HG02970 (cell line): ENCODE measurements around the gene NATD1.
"Not testable (repeated sequence)": the region's sequence is repeated elsewhere in the genome, so short reads cannot be mapped to it uniquely, and the experiment has no call there.

Source experiments
- ATAC-seq: cut with Tn5 transposase; IDR thresholded peaks from one replicate; pipeline ENCODE4 v1.9.1; 2021; ENCODE audit warnings: mild to moderate bottlenecking, moderate library complexity, moderate number of reproducible peaks; ENCODE audit not compliant: unreplicated experiment, low FRiP score

The NATD1 gene

DNA sequence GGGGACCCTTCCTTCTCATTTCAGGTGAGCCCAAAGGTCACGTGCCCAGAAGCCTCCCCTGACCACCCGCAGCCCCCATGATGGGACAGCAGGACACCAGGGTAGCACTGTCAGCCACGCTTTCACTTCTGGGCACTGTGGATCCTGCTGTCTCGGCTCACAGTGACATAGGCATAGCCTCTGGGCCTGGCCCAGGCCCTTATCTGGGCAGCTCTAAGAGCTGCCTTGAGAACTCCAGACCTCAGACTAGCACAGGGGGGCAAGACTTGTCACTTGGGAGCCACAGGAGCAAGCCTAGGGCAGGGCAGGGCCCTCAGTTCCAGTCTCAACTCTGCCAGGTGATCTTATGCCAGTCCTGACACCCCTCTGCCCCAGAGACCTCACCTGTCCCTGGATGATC is 4.7 kb downstream of the NATD1 start:
- no peak for ATAC-seq

DNA sequence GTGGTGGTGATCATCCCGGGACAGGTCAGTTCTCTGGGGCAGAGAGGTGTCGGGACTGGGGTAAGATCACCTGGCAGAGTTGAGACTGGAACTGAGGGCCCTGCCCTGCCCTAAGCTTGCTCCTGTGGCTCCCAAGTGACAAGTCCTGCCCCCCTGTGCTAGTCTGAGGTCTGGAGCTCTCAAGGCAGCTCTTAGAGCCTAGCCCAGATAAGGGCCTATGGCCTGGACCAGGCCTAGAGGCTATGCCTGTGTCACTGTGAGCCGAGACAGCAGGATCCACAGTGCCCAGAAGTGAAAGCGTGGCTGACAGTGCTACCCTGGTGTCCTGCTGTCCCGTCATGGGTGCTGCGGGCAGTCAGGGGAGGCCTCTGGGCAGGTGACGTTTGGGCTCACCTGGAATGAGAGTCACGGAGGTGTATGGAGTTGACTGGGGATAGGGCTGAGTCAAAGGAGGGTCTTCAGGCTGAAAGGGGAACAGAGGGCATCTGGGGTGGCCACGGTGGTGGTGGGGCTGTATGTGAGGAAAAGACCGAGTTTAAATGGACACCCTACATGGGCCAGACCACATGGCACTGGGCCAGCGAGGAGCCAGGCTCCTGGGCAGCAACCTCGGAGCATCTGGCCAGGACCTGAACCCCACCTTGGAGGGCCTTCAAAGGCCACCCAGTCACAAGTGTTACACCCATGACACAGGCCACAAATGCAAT is 5.5 kb downstream of the NATD1 start:
- ATAC-seq = no peak

DNA sequence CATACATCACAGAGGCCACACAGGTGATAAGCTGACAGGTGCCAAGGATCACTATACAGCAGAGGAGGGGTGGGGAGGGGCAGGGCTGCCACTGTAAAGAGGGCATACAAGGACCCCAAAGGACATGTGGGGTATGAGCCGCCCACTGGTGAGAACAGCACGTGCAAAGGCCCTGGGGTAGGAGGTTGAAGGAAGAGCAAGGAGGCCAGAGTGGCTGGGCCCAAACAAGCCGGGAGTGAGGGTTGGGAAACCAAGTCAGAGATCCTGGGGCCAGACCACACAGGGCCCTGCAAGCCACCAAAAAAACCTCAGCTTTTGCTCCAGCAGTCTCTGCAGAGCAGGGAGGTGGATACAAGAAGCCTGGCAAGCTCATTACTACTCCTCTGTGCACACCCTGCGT is 6.5 kb downstream of the NATD1 start:
- no peak for ATAC-seq

DNA sequence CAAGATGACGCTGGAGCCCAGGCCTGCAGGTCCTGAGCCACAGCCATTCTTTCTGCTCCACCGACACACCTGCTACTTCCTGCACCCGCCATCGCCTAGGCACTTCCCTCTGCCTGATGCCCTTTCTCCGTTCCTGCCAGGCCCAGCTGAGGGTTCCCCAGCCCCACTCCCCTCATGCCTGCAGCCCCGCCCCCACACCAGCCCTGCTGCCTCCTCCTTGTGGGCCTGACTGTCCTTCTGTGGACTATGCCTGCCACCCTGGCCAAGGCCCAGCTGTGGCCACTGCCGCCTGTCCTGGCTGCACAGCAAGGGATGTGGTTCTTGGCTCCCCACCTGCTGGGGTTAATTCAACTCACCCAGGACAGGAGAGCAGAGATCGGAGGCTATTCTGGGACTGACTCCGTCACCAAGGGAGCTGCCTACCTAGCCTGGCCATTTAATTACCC is 7.5 kb downstream of the NATD1 start:
- no peak for ATAC-seq

DNA sequence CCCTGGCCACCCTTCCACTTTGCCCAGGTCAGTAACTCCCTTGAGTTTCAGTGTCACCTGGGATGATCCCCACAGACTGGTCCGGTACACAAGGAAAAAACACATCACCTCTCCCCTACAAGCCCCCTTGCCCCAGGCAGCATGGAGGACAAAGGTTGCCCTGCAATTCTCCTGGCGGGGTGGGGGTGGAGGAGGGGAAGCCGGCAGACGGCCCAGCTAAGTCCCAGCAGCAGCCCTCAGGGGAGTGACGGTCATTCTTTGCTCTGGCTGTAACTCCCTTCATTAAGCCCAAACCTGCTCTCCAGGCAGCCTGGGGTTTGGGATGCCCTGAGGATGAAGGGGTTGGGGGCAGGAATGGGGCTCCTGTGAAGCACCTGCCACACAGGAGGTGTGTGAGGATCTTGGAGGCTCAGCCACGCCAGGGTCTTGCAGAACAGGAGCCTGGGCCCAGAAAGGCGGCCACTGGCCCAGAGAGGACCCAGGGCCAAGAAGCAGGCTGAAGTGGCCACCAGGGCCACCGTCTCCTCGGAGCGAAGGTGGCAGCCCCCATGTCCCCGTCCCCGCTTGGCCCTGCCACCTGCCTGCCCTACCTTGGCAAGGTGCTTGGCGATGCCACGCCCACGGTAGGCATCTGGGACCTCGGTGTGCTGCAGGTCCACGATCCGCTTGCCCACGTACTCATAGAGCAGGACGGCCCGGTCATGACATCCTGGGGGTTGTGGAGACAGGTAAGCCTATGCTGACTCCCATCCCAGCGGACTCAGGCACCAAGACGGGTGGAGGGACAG is 9.5 kb downstream of the NATD1 start:
- no peak for ATAC-seq

DNA sequence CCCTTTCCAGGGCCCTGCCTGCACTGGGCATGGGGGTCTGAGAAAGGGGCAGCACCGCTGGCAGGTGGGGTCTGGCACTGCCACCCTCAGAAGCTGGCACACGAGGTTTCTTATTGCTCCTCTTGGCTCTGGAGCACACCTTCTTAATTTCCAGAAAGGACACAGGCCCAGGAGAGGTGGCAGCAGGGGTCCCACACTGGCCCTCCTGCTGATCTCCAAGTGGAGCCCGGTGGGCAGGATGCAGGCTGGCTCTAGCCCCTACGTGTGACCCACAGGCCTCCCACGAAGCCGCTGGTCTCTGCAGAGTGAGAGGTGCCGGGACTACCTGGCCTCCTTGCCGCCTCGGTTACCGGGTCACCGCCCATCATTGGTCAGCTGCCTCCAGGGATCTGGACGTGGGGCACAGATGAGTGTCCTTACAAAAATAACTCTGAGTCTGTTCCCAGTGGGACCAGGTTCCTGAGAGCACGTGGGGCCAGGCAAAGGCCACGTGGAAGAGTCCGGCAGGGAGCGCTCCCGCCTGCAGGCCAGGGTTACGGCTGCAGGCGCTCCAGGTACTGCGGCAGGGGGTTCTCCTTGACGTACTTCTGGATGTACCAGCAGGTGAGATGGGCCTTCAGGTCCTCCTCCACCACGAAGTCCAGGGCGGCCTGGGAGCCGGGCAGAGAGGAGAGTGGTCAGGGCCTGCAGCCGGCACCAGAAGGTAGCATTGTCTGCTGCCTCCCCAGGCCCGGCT is 10.3 kb downstream of the NATD1 start:
- no peak for ATAC-seq

DNA sequence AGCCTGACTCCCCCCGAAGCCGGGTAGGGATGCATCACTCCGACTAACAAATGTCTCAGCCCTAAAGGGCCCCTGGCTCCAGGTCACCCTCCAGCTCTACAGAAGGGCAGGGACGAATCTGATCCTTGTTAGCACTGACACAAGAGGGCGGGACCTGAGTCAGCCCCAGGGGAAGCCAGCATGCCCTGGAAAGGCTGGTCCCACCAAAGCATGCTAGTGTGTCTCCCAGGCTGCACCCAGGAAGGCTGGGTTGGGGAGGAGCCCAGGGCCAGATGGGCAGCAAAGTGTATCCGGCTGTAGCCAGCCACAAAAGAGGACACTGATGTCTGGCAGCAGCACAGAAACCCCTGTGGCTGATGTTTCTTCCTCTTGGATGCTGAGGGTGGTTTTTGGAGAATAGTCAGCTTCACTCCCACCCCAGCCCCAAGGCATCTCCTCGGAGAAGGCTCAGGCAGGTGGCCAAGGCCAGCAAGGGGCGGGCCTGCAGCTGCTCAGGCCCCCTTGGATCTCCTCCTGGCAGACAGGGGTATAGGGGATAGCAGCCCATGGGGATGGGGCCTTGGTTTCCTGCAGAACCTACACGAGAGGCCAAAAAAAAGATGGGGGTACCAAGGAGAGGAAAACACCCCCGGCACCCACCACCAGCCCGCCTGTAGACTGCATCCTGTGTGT is 11.0 kb downstream of the NATD1 start:
- ATAC-seq = no peak

DNA sequence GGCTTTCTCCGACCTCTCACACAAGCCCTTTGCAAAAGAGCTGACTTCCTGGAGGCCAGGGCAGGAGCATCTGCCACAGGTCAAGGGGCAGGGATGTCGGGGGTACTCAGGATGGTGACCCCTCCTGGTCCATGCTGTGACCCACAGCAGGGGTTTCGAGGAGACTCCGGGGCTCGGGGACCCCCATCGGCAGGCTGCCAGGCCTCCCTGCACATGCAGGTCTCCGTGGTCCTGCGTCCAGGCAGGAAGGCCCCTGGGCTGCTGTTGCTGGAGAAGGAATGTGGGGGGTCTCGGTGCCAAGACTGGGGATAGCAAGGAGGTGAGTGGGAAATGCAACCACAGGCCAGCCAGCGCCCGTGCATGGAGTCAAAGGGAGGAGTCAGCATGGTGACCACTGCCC is 11.6 kb downstream of the NATD1 start:
- ATAC-seq = no peak

DNA sequence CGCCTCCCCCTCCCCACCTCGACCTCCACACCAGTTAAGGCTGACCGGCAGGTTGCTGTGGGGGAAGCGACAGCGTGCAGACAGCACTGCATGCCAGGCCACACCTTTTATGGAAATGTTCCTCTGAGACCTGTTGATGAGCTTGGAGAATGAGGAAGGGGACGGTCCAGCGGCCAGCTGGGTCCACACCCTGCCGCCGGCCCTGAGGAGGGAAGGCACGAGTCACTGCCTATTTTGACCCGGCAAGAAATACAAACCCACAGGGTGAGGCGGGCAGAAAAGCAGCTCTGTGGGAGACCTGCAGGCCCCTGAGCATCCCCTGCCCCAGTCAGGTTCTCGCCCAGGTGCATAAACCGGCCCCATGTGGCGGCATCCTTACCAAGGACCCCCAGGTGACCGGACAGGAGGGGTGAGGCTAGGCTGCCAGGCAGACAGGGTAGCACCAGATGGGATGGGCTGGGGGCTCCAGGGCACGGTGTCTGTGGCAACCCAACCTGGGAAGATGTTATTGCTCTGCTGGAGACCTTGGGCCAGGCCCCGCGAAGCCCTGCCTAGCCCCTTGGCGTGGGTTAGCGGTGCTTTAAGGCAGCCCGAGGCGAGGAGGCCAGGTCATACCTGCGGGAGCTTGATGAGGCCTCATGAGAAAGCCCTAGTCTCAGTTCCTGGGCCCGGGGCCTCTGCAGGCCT is 12.7 kb downstream of the NATD1 start:
- no peak for ATAC-seq

DNA sequence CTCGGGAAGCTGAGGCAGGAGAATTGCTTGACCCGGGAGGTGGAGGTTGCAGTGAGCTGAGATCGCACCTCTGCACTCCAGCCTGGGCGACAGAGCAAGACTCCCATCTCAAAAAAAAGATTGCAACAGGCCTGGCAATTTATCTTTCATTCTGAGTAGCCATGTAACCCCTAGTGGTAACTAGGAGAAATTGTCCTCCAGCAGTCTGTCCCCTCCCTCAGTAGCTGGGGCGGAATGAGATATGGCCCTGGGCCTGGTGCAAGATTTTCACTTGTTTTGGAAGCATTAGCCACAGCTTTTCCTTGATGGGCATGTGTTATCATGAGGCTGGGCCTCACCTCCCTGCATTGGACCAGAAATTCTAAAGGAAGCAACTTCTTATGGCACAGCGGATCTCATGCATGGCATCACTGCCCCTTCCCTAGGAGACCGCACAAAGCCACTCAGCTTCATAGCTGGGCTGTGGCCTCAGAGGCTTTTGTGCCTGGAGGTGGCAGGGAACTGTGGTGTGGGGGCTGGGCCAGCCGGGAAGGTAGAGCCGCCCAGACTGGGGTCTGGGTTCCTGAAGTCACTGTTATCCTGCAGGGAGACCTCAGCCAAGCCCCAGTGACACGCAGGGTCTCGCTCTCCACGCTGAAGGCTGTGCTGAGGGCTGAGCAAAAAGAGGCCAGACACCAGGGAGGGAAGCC is 13.4 kb downstream of the NATD1 start:
- ATAC-seq = no peak

DNA sequence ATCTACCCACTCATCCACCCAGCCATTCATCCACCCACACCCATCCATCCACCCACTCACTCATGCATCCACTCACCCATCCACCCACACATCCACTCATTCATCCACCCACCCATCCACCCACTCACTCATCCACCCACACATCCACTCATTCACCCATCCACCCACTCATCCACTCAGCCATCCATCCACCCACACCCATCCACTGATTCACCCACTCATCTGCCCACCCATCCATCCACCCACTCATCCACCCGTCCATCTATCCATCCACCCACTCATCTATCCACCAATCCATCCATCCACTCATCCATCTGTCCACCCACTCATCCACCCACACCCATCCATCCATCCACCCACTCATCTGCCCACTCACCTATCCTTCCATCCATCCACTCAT is 17.3 kb downstream of the NATD1 start:
- no peak for ATAC-seq

DNA sequence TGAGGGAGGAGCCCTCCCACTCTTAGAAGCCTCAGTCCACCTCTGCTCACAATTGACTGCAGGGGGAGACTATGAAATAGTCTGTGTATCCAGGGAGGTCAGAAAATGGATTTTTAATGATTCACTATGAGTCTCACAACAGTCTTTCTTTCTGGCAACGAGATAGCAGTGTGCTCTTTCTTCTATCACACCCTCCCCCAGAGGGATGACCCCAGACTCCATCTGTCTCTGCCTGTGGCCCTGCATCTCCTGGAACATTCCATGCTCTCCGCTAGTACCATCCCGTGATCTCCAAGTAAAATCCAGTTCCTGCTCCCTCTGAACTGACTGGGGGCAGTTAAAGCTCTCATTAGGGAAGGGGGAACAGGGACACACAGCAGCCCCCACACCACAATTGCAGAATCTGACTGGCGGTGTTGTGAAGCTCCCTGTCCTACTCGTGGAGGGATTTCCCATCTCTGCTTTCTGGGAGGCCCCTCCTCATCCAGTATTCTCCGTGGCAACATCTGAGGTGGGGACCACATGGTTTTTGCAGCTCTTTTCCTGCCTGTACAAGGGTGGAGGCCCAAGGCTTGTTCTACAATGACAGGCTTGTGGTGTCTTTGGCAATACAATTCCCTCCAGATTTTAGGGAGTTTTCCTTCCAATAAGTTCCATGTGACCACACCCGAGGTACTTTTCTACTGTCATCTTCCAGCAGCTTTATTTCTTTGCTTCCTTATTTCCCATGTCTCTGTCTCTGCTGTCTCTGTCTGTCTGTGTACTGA is 19.4 kb downstream of the NATD1 start:
- no peak for ATAC-seq

DNA sequence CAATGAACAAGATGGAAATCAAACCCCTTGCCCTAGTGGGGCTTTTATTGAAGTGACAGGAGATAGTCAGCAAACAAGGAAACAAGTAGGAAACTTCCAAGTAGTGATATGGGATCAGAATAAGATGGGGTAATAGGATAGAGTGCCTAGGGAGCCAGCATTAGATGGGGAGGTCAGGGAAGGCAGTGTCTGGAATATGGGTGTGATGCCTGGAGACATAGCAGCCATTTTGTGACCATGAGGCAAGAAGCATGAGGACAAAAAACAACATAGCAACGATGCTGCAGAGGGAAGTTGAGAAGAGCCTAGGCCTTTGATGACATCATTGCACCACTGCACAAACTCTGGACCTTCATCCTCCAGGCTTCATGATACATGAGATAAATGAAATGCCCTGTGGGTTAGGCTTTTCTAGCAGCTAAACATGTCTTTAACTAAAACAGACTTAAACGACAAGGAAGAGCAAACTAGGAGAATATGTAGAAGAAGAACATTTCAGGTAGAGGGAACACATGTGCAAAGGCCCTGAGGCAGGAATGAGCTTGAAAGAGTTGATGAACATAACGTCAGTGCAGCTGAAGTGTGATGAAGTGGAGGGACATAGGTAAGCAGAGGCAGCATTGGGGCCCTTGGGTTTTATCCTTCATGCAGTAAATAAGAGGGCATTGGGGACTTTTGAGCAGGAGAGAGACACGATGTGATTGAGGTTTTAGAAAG is 21.0 kb downstream of the NATD1 start:
- ATAC-seq = no peak

DNA sequence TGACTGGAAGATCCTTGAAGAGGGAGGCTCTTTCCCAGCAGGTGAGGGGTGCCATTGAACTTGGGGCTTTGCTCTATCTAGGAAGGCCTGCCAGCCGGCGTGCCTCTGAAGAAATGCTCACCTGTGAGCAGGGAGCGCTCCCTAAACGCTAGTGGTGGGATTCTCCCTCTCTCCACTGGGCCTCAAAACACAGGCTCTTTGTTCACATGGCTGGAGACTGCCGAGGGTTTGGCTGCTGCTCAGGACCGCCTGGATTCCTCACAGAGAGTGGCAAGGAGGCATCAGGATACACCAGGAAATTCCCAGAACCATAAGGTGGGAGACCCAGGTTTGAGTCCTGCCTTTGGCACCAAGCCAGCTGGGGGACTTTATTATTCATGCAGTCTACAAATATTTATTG is 21.7 kb downstream of the NATD1 start:
- no peak for ATAC-seq

DNA sequence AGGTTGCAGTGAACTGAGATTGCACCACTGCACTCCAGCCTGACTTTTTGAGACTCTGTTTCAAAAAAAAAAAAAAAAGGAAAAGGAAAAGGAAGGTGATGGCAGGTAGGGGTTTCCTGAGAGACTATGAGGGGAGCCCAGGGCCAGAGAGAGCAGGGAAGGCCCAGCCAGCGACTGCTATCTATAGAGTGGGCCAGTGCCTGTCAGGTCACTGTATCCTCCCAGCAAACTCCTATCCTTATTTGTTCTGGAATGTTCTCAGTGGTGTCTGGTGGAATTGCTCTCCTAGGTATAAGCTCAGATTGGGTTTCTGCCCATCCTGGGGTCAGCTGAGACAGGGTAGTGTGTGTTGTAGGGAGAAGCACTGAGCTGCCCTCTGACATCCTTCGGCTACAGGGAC is 24.4 kb downstream of the NATD1 start:
- ATAC-seq = no peak

DNA sequence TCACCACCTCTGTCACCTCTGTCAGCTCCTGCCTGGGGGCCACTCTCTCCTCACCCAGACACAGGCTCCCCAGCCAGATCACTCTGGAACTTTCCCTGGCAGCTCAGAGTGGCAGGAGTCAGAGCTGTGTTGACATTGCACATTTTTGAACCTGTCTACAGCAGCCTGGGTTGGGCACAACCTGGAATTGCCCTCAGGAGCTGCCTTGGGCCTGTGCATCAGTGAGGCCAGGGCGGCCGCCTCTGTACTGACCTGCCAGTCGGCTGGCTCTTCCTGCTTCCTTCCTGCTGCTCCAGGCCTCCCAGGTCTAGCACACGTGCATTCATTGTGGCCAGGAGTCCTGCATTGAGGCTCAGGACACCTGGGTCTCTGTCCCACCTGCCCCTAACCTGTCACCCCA is 25.1 kb downstream of the NATD1 start:
- no peak for ATAC-seq

DNA sequence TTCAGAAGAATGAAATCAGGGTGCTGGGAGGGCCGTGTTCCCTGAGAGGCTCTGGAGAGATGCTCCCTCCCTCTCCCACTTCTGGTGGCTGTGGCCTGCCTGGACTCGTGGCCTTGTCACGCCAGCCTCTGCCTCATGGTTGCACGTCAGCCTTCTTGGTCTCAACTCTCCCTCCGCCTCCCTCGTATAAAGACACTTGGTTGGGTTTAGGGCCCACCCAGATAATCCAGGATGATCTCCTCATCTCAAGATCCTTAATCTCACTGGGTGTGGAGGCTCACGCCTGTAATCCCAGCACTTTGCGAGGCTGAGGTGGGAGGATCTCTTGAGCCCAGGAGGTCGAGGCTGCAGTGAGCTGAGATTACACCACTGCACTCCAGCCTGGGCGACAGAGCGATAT is 25.9 kb downstream of the NATD1 start:
- ATAC-seq = not testable (repeated sequence)

DNA sequence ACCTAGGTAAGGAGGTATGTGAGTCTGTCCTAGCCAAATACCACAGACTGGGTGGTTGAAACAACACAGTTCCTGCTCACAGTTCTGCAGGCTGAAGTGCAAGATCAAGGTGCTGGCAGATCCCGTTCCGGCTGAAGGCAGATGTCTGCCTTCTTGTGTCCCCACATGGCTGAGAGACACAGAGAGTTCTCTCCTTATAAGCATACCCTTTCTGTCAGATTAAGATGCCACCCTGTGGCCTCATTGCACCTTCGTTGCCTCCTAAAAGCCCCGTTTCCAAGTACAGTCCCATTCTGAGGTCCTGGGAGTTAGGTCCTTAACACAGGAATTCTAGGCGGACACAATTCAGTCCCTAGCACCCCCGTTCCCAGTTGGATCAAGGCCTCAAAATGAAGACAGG is 30.1 kb downstream of the NATD1 start:
- no peak for ATAC-seq
